Mesodermal cell (in vitro differentiated cells): ENCODE results near the gene MZF1.
A peak's percentile ranks its signal among the peaks of the same experiment; 100 is the strongest.

ENCODE experiments used
- H3K27ac ChIP-seq: 2 replicates; pipeline ENCODE4 v1.7.0; 2013; ENCODE audit warnings: mild to moderate bottlenecking, low read depth, low read length, moderate library complexity; ENCODE audit not compliant: severe bottlenecking
- H3K36me3 ChIP-seq: 2 replicates; pipeline ENCODE4 v1.7.1; 2013; ENCODE audit warnings: mild to moderate bottlenecking, low read length, moderate library complexity; ENCODE audit not compliant: control insufficient read depth, insufficient read depth
- H3K4me1 ChIP-seq: one replicate; pipeline ENCODE4 v1.7.1; 2013; ENCODE audit warnings: mild to moderate bottlenecking, low read length; ENCODE audit not compliant: insufficient read depth, control insufficient read depth, poor library complexity, severe bottlenecking
- H3K4me3 ChIP-seq: 2 replicates; pipeline ENCODE4 v1.7.0; 2013; ENCODE audit warnings: low read length, control low read depth, mild to moderate bottlenecking; ENCODE audit not compliant: insufficient read depth, poor library complexity, severe bottlenecking; ENCODE audit errors: extremely low read depth
- H3K9me3 ChIP-seq: 2 replicates; pipeline ENCODE4 v1.7.1; 2013; ENCODE audit warnings: mild to moderate bottlenecking, low read length, moderate library complexity; ENCODE audit not compliant: control insufficient read depth
- WGBS, 2 experiments: methylation state at CpG; one replicate each; pipeline ENCODE4 v1.1.5; 2013; ENCODE audit warnings: missing lambda C conversion rate in 2 of 2; ENCODE audit not compliant: insufficient coverage in 2 of 2; 5-methylcytosine and 5-hydroxymethylcytosine counted together

The MZF1 gene

GRCh38 chr19:58522709-58523108, 50.4 kb downstream of the MZF1 start:
- WGBS, 2 experiments: 33 to 37% methylated on average over 2 to 3 of the region's 3 CpGs
- Histone ChIP-seq H3K36me3 (no peaks in the 10 kb centered on the region), H3K27ac (no peak overlapping the region), H3K4me3 (no peak overlapping the region), H3K9me3 (no peaks in the 10 kb centered on the region), H3K4me1 (peaks cover 6% of the 10 kb centered on the region)

GRCh38 chr19:58521651-58522050, 51.5 kb downstream of the MZF1 start:
- H3K36me3 ChIP-seq: peaks cover 8% of the 10 kb centered on the region
- no peak overlapping the region for H3K27ac ChIP-seq

GRCh38 chr19:58520257-58520599, 52.9 kb downstream of the MZF1 start:
- Histone ChIP-seq H3K4me3 (peak overlapping the region; percentile 93), H3K36me3 (peaks cover 23% of the 10 kb centered on the region), H3K4me1 (peaks cover 11% of the 10 kb centered on the region), H3K27ac (peak overlapping the region; percentile 97), H3K9me3 (no peaks in the 10 kb centered on the region)
- 21 to 33% methylated on average over 2 of the region's 7 CpGs for WGBS, 2 experiments

More at GRCh38 chr19:58521651-58522050, 51.5 kb downstream of the MZF1 start:
- 88 to 100% methylated on average over 1 to 2 of the region's 4 CpGs for WGBS, 2 experiments
- H3K9me3 ChIP-seq: no peaks in the 10 kb centered on the region
- peaks cover 6% of the 10 kb centered on the region for H3K4me1 ChIP-seq
- H3K4me3 ChIP-seq: no peak overlapping the region

- Histone ChIP-seq H3K4me3 (peak within 1 kb of the TSS; percentile 93), H3K27ac (peak within 1 kb of the TSS; percentile 97), H3K9me3 (no peaks in the 10 kb centered on the region), H3K4me1 (peaks cover 12% of the 10 kb centered on the region), H3K36me3 (peaks cover 29% of the 10 kb centered on the region)
- 0% methylated on average over 72 to 86 of the region's 87 CpGs for WGBS, 2 experiments
These were observed 53.5 kb downstream of the MZF1 start, which contains the start of gene ZBTB45 for GRCh38 chr19:58519355-58520256. ZBTB45 (minus strand) TSS chr19:58519810; CDS start chr19:58517673, 2,137 bp downstream.

- 0 to 1% methylated on average over 13 to 14 of the region's 14 CpGs for WGBS, 2 experiments
- Histone ChIP-seq H3K27ac (peak overlapping the region; percentile 97), H3K4me1 (peaks cover 15% of the 10 kb centered on the region), H3K9me3 (no peaks in the 10 kb centered on the region), H3K4me3 (peak overlapping the region; percentile 93), H3K36me3 (peaks cover 32% of the 10 kb centered on the region)
These were observed 54.1 kb downstream of the MZF1 start for GRCh38 chr19:58519087-58519354.

- 36 to 39% methylated on average over 9 to 16 of the region's 22 CpGs for WGBS, 2 experiments
These were observed 54.7 kb downstream of the MZF1 start for GRCh38 chr19:58518256-58519086.

GRCh38 chr19:58516964-58517833, 55.9 kb downstream of the MZF1 start:
- H3K9me3 ChIP-seq: no peaks in the 10 kb centered on the region
- H3K27ac ChIP-seq: no peak overlapping the region
- H3K36me3 ChIP-seq: peaks cover 43% of the 10 kb centered on the region
- no peak overlapping the region for H3K4me3 ChIP-seq
- H3K4me1 ChIP-seq: peaks cover 15% of the 10 kb centered on the region
- 95 to 97% methylated on average over 49 to 64 of the region's 65 CpGs for WGBS, 2 experiments

More at GRCh38 chr19:58518256-58519086, 54.7 kb downstream of the MZF1 start:
- Histone ChIP-seq H3K27ac (peak overlapping the region; percentile 97), H3K4me3 (peak overlapping the region; percentile 93), H3K4me1 (peaks cover 15% of the 10 kb centered on the region), H3K36me3 (peaks cover 35% of the 10 kb centered on the region), H3K9me3 (no peaks in the 10 kb centered on the region)

- Histone ChIP-seq H3K27ac (no peak overlapping the region), H3K36me3 (peaks cover 43% of the 10 kb centered on the region), H3K9me3 (no peaks in the 10 kb centered on the region), H3K4me3 (no peak overlapping the region), H3K4me1 (peaks cover 15% of the 10 kb centered on the region)
- WGBS, 2 experiments: 87 to 91% methylated on average over 18 to 21 of the region's 25 CpGs
These were observed 56.8 kb downstream of the MZF1 start for GRCh38 chr19:58516246-58516836.

- WGBS, 2 experiments: no CpG with 5 or more reads among the region's 2 CpGs
- Histone ChIP-seq H3K36me3 (peaks cover 43% of the 10 kb centered on the region), H3K4me3 (no peak overlapping the region), H3K27ac (no peak overlapping the region), H3K4me1 (peaks cover 12% of the 10 kb centered on the region), H3K9me3 (no peaks in the 10 kb centered on the region)
These were observed 57.9 kb downstream of the MZF1 start for GRCh38 chr19:58515259-58515658.

GRCh38 chr19:58514564-58515022, 58.5 kb downstream of the MZF1 start:
- Histone ChIP-seq H3K9me3 (no peaks in the 10 kb centered on the region), H3K4me1 (peaks cover 12% of the 10 kb centered on the region), H3K36me3 (peaks cover 43% of the 10 kb centered on the region), H3K27ac (no peak overlapping the region), H3K4me3 (peak overlapping the region; percentile 23)
- WGBS, 2 experiments: 100% methylated on average over 1 of the region's 3 CpGs
